ENCODE data around the gene AQP7.
"Not testable (repeated sequence)": the region's sequence is repeated elsewhere in the genome, so short reads cannot be mapped to it uniquely, and the experiment has no call there.

The AQP7 gene

GRCh38 chr9:33402371-33402770 lies at the start of gene AQP7:
Gene AQP7, minus strand, starts transcription at chr9:33402568. Its CDS starts 1,306 bp downstream, at chr9:33401262.
- DNase-seq (ENCODE audit: low spot score): not testable (repeated sequence)

GRCh38 chr9:33450621-33451146 lies 48.3 kb upstream of the AQP7 start:
- no peak for DNase-seq (ENCODE audit: low spot score)

- DNase-seq (ENCODE audit: low spot score): no peak
These were observed 47.3 kb upstream of the AQP7 start for GRCh38 chr9:33449715-33450114.

- no peak for DNase-seq (ENCODE audit: low spot score)
These were observed 45.6 kb upstream of the AQP7 start for GRCh38 chr9:33447799-33448553.

GRCh38 chr9:33446946-33447798 lies 44.8 kb upstream of the AQP7 start, which contains the start of gene AQP3:
Gene AQP3, minus strand, starts transcription at chr9:33447593. Its CDS starts 63 bp downstream, at chr9:33447530.
- no peak for DNase-seq (ENCODE audit: low spot score)

- no peak for DNase-seq (ENCODE audit: low spot score)
These were observed 44.0 kb upstream of the AQP7 start for GRCh38 chr9:33446240-33446945.

- DNase-seq (ENCODE audit: low spot score): no peak
These were observed 43.2 kb upstream of the AQP7 start for GRCh38 chr9:33445389-33446239.

- no peak for DNase-seq (ENCODE audit: low spot score)
These were observed 41.2 kb upstream of the AQP7 start for GRCh38 chr9:33443464-33444154.

- DNase-seq (ENCODE audit: low spot score): no peak
These were observed 40.7 kb upstream of the AQP7 start for GRCh38 chr9:33443047-33443446.

GRCh38 chr9:33442125-33442524 lies 39.8 kb upstream of the AQP7 start:
- DNase-seq (ENCODE audit: low spot score): no peak

GRCh38 chr9:33440609-33441008 lies 38.2 kb upstream of the AQP7 start:
- no peak for DNase-seq (ENCODE audit: low spot score)

GRCh38 chr9:33440204-33440603 lies 37.8 kb upstream of the AQP7 start:
- DNase-seq (ENCODE audit: low spot score): no peak

- no peak for DNase-seq (ENCODE audit: low spot score)
These were observed 37.4 kb upstream of the AQP7 start for GRCh38 chr9:33439731-33440130.

- no peak for DNase-seq (ENCODE audit: low spot score)
These were observed 36.7 kb upstream of the AQP7 start for GRCh38 chr9:33438926-33439680.

- DNase-seq (ENCODE audit: low spot score): no peak
These were observed 35.5 kb upstream of the AQP7 start for GRCh38 chr9:33437898-33438297.

- no peak for DNase-seq (ENCODE audit: low spot score)
These were observed 34.8 kb upstream of the AQP7 start for GRCh38 chr9:33437205-33437604.

- no peak for DNase-seq (ENCODE audit: low spot score)
These were observed 34.1 kb upstream of the AQP7 start for GRCh38 chr9:33436445-33436844.

- no peak for DNase-seq (ENCODE audit: low spot score)
These were observed 33.5 kb upstream of the AQP7 start for GRCh38 chr9:33435821-33436277.

GRCh38 chr9:33434317-33435105 lies 32.1 kb upstream of the AQP7 start:
- no peak for DNase-seq (ENCODE audit: low spot score)
